CD4-positive, alpha-beta T cell treated with Interleukin-2 at 100 ng/mL for 4 hours (primary cell): ENCODE measurements around the gene PCDHGA9.
"Not testable (repeated sequence)": the region's sequence is repeated elsewhere in the genome, so short reads cannot be mapped to it uniquely, and the experiment has no call there.

ENCODE experiments used
- DNase-seq: peaks from one replicate; pipeline ENCODE4 v3.0.0-alpha.2; 2020; ENCODE audit warnings: low spot score

Gene PCDHGA9

GRCh38 chr5:141414548-141415274, 12.1 kb downstream of the PCDHGA9 start:
- DNase-seq, result not testable (repeated sequence)

GRCh38 chr5:141415275-141415618, 12.7 kb downstream of the PCDHGA9 start:
- DNase-seq, result not testable (repeated sequence)

- peak; percentile 33 for DNase-seq
Measured at GRCh38 chr5:141417494-141418172, 15.1 kb downstream of the PCDHGA9 start, which contains the start of gene PCDHGB7. Gene PCDHGB7 (plus strand): TSS chr5:141417677. CDS start chr5:141417860, 183 bp downstream.

DNA sequence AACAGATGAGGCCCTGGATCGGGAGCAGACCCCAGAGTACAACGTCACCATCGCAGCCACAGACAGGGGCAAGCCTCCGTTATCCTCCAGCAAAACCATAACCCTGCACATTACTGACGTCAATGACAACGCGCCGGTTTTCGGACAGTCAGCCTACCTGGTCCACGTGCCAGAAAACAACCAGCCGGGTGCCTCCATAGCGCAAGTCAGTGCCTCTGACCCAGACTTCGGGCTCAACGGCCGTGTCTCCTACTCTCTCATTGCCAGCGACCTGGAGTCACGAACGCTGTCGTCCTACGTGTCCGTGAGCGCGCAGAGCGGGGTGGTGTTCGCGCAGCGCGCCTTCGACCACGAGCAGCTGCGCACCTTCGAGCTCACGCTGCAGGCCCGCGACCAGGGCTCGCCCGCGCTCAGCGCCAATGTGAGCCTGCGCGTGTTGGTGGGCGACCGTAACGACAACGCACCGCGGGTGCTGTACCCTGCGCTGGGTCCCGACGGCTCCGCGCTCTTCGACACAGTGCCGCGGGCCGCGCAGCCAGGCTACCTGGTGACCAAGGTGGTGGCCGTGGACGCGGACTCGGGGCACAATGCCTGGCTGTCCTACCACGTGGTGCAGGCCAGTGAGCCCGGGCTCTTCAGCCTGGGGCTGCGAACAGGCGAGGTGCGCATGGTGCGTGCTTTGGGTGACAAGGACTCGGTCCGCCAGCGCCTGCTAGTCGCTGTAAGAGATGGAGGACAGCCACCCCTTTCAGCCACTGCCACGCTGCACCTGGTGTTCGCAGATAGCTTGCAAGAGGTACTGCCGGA, 16.7 kb downstream of the PCDHGA9 start:
- no peak for DNase-seq

DNA sequence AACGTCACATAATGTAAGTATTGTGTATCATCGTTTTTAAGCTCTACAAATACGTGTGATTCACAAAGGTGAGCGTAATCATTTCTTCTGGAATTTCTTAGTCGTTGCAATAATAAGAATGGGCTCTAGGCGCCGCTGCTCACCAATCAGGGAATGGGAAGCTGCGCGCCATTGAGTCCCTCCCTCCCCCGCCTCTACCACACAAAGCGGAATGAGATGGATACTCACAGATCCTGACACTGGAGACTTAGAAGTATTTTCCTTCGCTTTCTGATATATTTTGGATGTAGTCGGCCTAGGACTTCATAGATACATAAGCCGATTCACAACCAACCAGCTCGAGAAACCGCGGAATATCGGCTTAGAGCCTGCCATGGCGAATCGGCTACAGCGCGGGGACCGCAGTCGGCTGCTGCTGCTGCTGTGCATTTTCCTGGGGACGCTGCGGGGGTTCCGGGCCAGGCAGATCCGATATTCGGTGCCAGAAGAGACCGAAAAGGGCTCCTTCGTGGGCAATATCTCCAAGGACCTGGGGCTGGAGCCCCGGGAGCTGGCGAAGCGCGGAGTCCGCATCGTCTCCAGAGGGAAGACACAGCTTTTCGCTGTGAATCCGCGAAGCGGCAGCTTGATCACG, 18.4 kb downstream of the PCDHGA9 start, which contains the start of gene PCDHGA11:
Gene PCDHGA11, plus strand, starts transcription at position 197 of the 634 bp plus-strand sequence. Its CDS starts 177 bp downstream, at position 374.
- DNase-seq, result peak; percentile 44

GRCh38 chr5:141421489-141421855, 18.9 kb downstream of the PCDHGA9 start:
- DNase-seq, result no peak

DNA sequence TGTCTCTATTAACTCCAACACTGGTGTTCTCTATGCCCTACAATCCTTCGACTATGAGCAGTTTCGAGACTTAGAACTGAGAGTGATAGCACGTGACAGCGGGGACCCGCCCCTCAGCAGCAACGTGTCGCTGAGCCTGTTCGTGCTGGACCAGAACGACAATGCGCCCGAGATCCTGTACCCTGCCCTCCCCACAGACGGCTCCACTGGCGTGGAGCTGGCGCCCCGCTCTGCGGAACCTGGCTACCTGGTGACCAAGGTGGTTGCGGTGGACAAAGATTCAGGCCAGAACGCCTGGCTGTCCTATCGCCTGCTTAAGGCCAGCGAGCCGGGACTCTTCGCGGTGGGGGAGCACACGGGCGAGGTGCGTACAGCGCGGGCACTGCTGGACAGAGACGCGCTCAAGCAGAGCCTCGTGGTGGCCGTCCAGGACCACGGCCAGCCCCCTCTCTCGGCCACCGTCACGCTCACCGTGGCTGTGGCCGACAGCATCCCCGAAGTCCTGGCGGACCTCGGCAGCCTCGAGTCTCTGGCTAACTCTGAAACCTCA, 20.2 kb downstream of the PCDHGA9 start:
- DNase-seq, result no peak

DNA sequence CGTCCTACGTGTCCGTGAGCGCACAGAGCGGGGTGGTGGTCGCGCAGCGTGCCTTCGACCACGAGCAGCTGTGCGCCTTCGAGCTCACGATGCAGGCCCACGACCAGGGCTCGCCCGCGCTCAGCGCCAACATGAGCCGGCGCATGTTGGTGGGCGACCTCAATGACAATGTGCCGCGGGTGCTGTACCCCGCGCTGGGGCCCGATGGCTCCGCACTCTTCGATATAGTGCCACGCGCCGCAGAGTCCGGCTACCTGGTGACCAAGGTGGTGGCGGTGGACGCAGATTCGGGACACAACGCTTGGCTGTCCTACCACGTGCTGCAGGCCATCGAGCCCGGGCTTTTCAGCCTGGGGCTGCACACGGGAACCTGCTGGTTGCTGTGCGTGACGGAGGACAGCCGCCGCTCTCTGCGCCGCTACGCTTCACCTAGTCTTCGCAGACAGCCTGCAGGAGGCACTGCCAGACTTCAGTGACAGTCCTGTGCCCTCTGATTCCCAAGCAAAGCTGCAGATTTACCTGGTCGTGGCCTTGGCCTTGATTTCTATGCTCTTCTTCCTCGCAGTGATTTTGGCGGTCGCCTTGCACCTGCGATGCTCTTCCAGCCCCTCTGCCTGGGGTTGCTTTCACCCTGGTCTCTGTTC, 25.3 kb downstream of the PCDHGA9 start:
- DNase-seq, result no peak

GRCh38 chr5:141430332-141431113, 27.9 kb downstream of the PCDHGA9 start, which contains the start of gene PCDHGA12:
Gene PCDHGA12 (plus strand): TSS chr5:141430507. CDS start chr5:141430760, 253 bp downstream.
- peak; percentile 14 for DNase-seq

DNA sequence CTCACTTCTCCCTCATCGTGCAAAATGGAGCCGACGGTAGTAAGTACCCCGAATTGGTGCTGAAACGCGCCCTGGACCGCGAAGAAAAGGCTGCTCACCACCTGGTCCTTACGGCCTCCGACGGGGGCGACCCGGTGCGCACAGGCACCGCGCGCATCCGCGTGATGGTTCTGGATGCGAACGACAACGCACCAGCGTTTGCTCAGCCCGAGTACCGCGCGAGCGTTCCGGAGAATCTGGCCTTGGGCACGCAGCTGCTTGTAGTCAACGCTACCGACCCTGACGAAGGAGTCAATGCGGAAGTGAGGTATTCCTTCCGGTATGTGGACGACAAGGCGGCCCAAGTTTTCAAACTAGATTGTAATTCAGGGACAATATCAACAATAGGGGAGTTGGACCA, 28.7 kb downstream of the PCDHGA9 start:
- no peak for DNase-seq

- not testable (repeated sequence) for DNase-seq
Measured at GRCh38 chr5:141432308-141432707, 29.7 kb downstream of the PCDHGA9 start.

- not testable (repeated sequence) for DNase-seq
Measured at GRCh38 chr5:141432726-141433125, 30.1 kb downstream of the PCDHGA9 start.

- DNase-seq, result no peak
Measured at GRCh38 chr5:141434006-141434405, 31.4 kb downstream of the PCDHGA9 start.

GRCh38 chr5:141437221-141437620, 34.6 kb downstream of the PCDHGA9 start:
- DNase-seq, result no peak

DNA sequence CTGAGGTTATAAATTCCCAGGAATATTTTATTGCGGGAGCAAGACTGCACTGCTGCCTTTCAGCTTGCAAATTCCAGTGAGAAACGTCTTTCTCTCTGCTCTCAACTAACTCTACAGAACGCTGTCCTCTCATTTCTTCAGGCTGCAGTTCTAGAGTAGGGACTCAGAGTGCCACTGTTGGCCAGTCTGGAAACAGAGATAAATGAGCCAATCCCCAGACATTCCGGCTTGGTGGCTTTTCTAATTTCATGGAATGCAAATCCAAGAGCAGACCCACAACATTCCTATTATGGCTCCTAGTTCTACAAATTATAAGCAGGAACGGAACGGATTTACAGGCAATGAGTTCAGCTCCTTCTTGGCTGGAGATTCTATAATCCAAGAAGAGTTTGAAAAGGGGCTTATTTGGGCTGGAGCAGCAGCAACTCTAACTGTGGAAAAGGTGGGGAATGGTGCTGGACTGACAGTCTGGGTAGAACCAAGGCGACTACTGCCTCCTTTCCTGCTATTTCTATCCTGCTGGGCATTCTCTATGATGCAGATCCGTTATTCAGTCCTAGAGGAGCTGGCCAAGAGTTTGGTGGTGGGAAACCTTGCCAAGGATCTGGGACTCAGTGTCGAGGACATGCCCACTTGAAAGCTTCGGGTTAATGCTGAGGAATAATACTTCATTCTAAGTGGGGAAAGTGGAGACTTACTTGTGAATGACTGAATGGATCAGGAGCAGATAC, 37.0 kb downstream of the PCDHGA9 start:
- no peak for DNase-seq

- no peak for DNase-seq
Measured at GRCh38 chr5:141440341-141440740, 37.8 kb downstream of the PCDHGA9 start.

GRCh38 chr5:141441571-141442170, 39.1 kb downstream of the PCDHGA9 start:
- no peak for DNase-seq
